ENCODE measurements around the gene KRTAP5-3. TPM values are rescaled to one million over a fixed set of nuclear protein-coding genes. Genes with fewer than 3 reads are reported as not detected.
A peak's percentile ranks its signal among the peaks of the same experiment; 100 is the strongest.

KRTAP5-3 gene
- total and polyA plus RNA-seq, 2 of the 13 experiments (the other 11 are each of a cell fraction or from before 2014, with no cell fraction given) = not detected

- TF ChIP-seq ZNF142 (CRISPR knock-in tag; IDR thresholded peaks at IDR 0.05) (0 out of 2 replicates have a peak, but pooled peaks have one; percentile 47), ZNF547 (CRISPR knock-in tag; IDR thresholded peaks at IDR 0.05) (peak; percentile 6; the same call in 1 of the 2 replicates), FOXP4 (CRISPR knock-in tag; IDR thresholded peaks at IDR 0.05) (0 out of 2 replicates have a peak, but pooled peaks have one; percentile 9), STAG1 (CRISPR knock-in tag; IDR thresholded peaks at IDR 0.05) (peak; percentile 53), BRD4 (CRISPR knock-in tag; IDR thresholded peaks at IDR 0.05) (peak; percentile 20; the same call in 1 of the 2 replicates)
These were observed 45.5 kb upstream of the KRTAP5-3 start (continued) for GRCh38 chr11:1653541-1654387.
